ENCODE data around the gene ANKS6. TPM values are rescaled to one million over a fixed set of nuclear protein-coding genes. Genes with fewer than 3 reads are reported as not detected.

The ANKS6 gene
- total and polyA plus RNA-seq, 4 donors = 16.7 to 35.5 (median 25.0) TPM

- H3K9ac ChIP-seq (ENCODE audit: insufficient read depth in 1 of 2, low read length in 2 of 2) = no peak overlapping the region
- TF ChIP-seq, protein P1, sequence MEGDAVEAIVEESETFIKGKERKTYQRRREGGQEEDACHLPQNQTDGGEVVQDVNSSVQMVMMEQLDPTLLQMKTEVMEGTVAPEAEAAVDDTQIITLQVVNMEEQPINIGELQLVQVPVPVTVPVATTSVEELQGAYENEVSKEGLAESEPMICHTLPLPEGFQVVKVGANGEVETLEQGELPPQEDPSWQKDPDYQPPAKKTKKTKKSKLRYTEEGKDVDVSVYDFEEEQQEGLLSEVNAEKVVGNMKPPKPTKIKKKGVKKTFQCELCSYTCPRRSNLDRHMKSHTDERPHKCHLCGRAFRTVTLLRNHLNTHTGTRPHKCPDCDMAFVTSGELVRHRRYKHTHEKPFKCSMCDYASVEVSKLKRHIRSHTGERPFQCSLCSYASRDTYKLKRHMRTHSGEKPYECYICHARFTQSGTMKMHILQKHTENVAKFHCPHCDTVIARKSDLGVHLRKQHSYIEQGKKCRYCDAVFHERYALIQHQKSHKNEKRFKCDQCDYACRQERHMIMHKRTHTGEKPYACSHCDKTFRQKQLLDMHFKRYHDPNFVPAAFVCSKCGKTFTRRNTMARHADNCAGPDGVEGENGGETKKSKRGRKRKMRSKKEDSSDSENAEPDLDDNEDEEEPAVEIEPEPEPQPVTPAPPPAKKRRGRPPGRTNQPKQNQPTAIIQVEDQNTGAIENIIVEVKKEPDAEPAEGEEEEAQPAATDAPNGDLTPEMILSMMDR (IDR thresholded peaks at IDR 0.05; ENCODE audit: control extremely low read depth, extremely low read depth) = no peak
- DNase-seq = no peak
- no peak overlapping the region for H3K4me3 ChIP-seq
- H3K27ac ChIP-seq (ENCODE audit: low read depth in 1 of 2, low read length in 1 of 2) = no peak overlapping the region
- 68 to 77% methylated on average over 9 of the region's 9 CpGs for WGBS, 2 donors
- no peaks in the 10 kb centered on the region for H3K27me3 ChIP-seq (ENCODE audit: control insufficient read depth in 3 of 3, insufficient read depth in 3 of 3, low read length in 2 of 3)
- ATAC-seq (ENCODE audit: insufficient read depth, low FRiP score) = peak; percentile 71
- no peaks in the 10 kb centered on the region for H3K9me3 ChIP-seq (ENCODE audit: control insufficient read depth in 4 of 4, insufficient read depth in 3 of 4, low read length in 3 of 4)
- H3K36me3 ChIP-seq (ENCODE audit: control insufficient read depth in 4 of 4, insufficient read depth in 4 of 4, low read length in 4 of 4) = peaks cover 0 to 3% (median 0%) of the 10 kb centered on the region in 4 donors
- peaks cover 0 to 5% (median 0%) of the 10 kb centered on the region in 5 donors for H3K4me1 ChIP-seq (ENCODE audit: control insufficient read depth in 5 of 5, insufficient read depth in 5 of 5, low read length in 5 of 5)
These were observed 37.0 kb upstream of the ANKS6 start for GRCh38 chr9:98833090-98833956.

- Histone ChIP-seq H3K9ac (ENCODE audit: insufficient read depth in 1 of 2, low read length in 2 of 2) (no peak overlapping the region), H3K27ac (ENCODE audit: low read depth in 1 of 2, low read length in 1 of 2) (no peak overlapping the region), H3K36me3 (ENCODE audit: control insufficient read depth in 4 of 4, insufficient read depth in 4 of 4, low read length in 4 of 4) (no peaks in the 10 kb centered on the region), H3K4me1 (ENCODE audit: control insufficient read depth in 5 of 5, insufficient read depth in 5 of 5, low read length in 5 of 5) (peaks cover 0 to 5% (median 0%) of the 10 kb centered on the region in 5 donors), H3K27me3 (ENCODE audit: control insufficient read depth in 3 of 3, insufficient read depth in 3 of 3, low read length in 2 of 3) (no peaks in the 10 kb centered on the region), H3K9me3 (ENCODE audit: control insufficient read depth in 4 of 4, insufficient read depth in 3 of 4, low read length in 3 of 4) (no peaks in the 10 kb centered on the region), H3K4me3 (no peak overlapping the region)
- 98 to 100% methylated on average over 1 of the region's 1 CpG for WGBS, 2 donors
- TF ChIP-seq, protein P1 (IDR thresholded peaks at IDR 0.05; ENCODE audit: control extremely low read depth, extremely low read depth) = no peak
- ATAC-seq (ENCODE audit: insufficient read depth, low FRiP score) (no peak), DNase-seq (no peak)
These were observed 36.4 kb upstream of the ANKS6 start for GRCh38 chr9:98832768-98833089.

DNA sequence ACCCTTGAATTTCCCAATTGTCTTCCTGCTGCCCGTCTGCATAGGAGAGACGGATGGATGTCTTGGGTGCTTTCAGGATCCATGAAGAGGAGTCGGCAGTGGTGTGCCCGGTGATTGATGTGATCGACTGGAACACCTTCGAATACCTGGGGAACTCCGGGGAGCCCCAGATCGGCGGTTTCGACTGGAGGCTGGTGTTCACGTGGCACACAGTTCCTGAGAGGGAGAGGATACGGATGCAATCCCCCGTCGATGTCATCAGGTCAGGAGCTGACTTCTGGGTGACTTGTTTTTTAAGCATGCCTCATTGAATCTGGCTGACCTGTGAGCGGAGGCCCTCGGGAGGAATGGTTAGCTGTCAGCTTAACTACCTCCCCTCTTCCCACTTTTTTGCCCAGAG, 35.3 kb upstream of the ANKS6 start:
- no peaks in the 10 kb centered on the region for H3K27me3 ChIP-seq (ENCODE audit: control insufficient read depth in 3 of 3, insufficient read depth in 3 of 3, low read length in 2 of 3)
- TF ChIP-seq, protein P1 (IDR thresholded peaks at IDR 0.05; ENCODE audit: control extremely low read depth, extremely low read depth) = no peak
- ATAC-seq (ENCODE audit: insufficient read depth, low FRiP score) (no peak), DNase-seq (no peak)
- peaks cover 0 to 5% (median 0%) of the 10 kb centered on the region in 5 donors for H3K4me1 ChIP-seq (ENCODE audit: control insufficient read depth in 5 of 5, insufficient read depth in 5 of 5, low read length in 5 of 5)
- no peak overlapping the region for H3K4me3 ChIP-seq
- no peak overlapping the region for H3K27ac ChIP-seq (ENCODE audit: low read depth in 1 of 2, low read length in 1 of 2)
- 64 to 85% methylated on average over 16 of the region's 16 CpGs for WGBS, 2 donors
- H3K36me3 ChIP-seq (ENCODE audit: control insufficient read depth in 4 of 4, insufficient read depth in 4 of 4, low read length in 4 of 4) = peaks cover 0 to under 1% (median 0%) of the 10 kb centered on the region in 4 donors
- no peak overlapping the region for H3K9ac ChIP-seq (ENCODE audit: insufficient read depth in 1 of 2, low read length in 2 of 2)
- H3K9me3 ChIP-seq (ENCODE audit: control insufficient read depth in 4 of 4, insufficient read depth in 3 of 4, low read length in 3 of 4) = peaks cover 0 to 2% (median 0%) of the 10 kb centered on the region in 4 donors

All from lung (tissue), 12 donors.